Measurements from ENCODE around the gene EDA. TPM values are rescaled to one million over a fixed set of nuclear protein-coding genes. Genes with fewer than 3 reads are reported as not detected.

The EDA gene
- 10 to 100 TPM in 1 of 4 donors, 1 to 10 TPM in 3; 6.6 to 13.5 (median 7.5) TPM for polyA plus RNA-seq (ENCODE audit: insufficient read length in 4 of 4)

DNA sequence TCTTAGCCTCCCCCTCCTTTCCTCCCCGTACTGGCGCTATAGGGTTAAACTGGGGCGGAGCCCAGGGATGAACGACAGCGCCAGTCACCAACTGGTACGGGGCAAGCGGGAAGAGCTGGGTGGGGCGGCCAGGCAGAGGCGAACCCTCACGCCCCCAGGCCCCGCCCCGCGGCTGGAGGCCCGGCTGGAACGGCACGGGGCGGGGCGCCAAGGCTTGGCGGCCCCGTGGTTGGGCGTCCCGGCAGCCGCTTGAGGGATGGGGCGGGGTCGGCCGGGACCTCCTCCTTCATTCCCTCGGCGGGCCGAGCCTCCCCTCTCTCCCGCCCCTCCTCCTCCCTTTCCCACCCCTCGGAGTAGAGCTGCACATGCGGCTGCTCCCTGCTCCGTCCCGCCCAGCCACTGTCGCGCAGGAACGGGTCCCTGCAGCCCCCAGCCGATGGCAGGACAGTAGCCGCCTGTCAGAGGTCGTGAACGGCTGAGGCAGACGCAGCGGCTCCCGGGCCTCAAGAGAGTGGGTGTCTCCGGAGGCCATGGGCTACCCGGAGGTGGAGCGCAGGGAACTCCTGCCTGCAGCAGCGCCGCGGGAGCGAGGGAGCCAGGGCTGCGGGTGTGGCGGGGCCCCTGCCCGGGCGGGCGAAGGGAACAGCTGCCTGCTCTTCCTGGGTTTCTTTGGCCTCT, at the start of gene EDA:
TSS of gene EDA (plus strand) at position 335 of the 678 bp plus-strand sequence.
- DNase-seq (ENCODE audit: low read depth in 4 of 4, low spot score in 3 of 4): peak; percentile 58 to 77 (median 74)

DNA sequence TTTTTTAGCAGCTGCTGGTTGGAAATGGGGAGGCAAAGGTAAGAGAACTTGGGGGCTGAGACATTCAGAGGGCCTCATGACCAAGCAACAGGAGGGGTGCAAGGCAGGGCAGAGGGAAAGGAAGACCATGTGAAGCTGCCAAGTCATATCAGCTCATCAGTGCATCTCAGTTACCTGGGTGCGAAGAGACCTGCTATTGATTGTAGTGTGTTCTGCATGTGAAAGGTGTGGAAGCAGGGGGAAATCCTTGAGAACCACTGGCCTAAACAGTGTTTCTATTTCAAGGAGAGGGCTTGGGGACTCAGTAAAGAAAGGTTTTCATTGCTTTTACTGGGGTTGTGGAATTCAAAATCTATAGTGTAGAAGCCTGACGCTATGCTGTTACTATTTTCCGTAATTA, 47.1 kb upstream of the EDA start:
- no peak for DNase-seq (ENCODE audit: low read depth in 4 of 4, low spot score in 3 of 4)

DNA sequence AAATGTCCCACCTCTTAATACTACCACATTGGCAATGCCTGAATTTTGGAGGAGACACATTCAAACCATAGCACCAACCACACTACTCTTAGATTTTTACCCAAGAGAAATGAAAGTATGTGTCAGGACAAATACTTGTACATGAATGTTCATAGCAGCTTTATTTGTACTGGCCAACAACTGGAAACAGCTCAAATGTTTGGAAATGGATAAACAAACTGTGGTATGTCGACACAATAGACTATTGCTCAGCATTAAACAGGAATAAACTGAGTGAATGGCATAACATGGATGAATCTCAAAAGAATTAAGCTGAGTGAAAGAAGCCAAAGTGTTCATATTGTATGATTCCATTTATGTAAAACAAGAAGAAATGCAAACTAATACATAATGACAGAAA, 18.5 kb upstream of the EDA start:
- DNase-seq (ENCODE audit: low read depth in 4 of 4, low spot score in 3 of 4): no peak

DNA sequence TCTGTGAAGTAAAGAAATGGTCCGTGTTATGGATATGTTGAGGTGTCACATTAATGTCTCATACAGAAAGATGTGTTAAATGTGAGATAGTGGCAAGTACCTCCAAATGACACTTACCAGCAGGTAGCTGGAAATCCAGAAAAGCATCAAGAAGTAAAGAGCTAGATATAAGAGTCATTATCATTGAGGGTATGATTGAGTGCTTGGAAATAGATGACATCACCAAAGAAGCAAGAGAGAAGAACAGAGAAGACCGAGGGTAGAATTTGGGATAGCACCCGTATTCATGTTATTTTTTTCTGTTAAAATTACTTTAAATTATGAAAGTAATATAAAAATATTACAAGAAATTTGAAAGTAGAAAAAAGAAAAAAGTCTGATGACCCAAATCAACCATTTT, 15.7 kb upstream of the EDA start:
- DNase-seq (ENCODE audit: low read depth in 4 of 4, low spot score in 3 of 4): no peak

DNA sequence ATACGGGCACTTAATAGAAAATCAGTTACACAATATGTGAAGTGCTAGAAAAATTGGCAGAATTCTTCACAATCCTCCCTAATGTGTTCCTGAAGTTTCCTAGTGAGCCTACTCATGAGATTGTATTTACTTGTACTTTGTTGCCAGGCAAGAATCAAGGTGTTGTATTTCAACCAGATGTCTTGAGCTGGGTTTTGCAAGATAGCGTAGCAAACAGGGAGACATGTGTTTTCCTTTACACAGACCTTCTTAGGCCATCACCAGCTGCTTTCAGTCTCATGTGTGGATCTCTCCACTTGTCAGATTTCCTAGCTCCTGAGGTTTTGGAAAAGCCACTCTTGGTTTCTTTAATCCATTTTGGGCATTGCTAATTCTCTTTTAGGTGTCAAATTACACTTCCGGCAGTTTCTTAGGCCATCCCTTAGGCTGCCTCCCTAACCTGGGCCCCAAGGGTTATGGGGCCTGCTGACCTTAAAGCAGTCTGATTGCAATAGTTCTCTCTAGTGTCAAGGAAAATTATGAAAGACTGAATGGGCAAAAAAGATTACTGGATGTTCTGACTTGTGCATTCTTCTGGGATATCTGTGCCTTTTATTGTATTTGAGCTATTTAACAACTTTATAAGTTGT, 12.2 kb upstream of the EDA start:
- no peak for DNase-seq (ENCODE audit: low read depth in 4 of 4, low spot score in 3 of 4)

DNA sequence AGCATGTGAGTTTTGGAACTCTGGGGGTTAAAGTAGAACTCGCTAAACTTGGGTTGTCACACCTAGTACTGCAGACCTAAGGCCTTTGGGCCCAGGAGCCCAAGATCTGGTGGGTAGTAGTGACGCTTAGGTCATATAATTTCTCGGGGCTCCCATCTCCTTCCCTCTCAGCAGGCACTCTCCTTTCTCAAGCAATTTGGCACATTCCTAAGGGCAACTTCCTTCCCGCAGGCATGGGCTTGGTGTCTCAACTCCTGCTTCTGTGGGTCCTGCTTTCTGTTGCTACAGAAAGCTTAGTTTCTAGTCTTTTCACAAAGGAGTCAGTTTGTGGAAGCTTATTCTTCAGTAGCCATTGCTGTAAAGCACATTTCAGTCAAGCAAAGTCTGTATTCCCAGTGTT, 10.4 kb upstream of the EDA start:
- DNase-seq (ENCODE audit: low read depth in 4 of 4, low spot score in 3 of 4): no peak

DNA sequence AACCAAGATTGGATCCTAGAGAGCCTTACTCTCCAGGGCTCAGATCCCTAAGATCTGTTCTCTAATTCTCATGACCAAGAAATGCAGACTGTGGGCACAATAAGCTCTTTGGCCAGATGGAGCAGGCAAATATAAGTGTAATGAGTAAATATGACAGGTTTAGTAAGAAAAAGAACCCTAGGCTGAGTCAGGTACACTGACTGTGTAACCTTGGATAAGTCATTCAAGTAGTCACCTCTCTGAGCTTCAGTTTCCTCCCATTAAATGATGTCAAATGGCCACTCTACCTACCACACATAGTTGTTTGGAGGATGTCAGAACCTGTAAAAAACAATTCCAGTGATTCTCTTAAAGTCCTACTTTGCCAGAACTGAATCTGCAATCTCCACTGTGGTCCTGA, 8.3 kb upstream of the EDA start:
- no peak for DNase-seq (ENCODE audit: low read depth in 4 of 4, low spot score in 3 of 4)

DNA sequence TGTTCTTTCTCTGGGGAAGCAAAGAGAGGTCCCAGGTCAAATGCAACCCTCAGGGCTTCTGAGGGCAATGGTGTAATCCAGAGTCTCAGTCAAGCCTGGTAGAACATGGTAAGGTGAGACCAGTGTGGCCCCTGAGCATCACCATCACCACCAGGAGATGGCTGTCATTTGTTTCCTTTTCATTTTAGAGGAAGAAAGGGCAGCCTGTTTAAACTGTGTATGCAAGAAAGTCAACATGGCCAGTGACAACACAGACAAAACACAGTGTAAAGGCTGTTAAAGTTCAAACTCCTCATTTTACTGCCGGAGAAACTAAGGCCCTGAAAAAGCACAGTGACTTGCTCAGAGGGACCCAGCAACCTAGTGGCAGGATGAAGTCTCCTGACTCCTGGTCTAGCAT, 2.0 kb upstream of the EDA start:
- DNase-seq (ENCODE audit: low read depth in 4 of 4, low spot score in 3 of 4): no peak

DNA sequence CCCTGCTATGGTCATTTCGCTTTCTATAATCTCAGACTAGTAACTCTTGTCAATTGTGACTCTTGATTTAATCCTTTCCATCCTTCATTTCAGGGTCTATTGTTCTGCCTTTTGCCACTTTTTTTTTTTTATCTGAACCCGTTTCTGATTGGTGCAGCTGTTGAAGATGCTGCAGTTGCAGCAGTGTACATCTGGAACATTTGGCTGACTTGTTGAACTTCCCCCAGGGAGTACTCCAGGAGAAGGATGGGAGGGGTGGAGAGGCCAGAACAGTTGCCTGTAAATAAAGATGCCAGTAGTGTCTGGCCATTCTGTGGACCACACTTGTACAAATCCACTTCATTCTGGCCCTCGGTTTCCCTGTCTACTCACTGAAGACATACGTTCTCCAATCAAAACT, 1.0 kb upstream of the EDA start:
- no peak for DNase-seq (ENCODE audit: low read depth in 4 of 4, low spot score in 3 of 4)

DNA sequence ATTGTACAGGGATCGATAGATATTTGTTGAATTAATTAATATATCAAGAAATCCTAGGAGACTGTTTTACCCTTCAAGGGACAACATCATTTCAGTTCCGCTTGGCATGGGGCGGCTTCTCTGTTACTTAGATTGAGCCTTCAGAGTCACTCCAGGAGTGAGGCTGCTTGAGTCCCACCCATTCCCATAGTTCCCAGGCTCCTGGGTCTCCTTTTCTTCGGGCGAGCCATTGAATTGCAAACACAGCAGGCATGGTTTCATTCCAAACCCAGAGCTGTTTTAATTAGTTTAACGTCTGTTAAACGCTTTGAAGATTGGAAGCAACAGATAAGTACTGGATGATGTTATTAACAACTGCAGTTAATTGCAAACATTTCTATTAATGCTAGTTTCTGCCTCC, 571 bp upstream of the EDA start:
- DNase-seq (ENCODE audit: low read depth in 4 of 4, low spot score in 3 of 4): no peak

DNA sequence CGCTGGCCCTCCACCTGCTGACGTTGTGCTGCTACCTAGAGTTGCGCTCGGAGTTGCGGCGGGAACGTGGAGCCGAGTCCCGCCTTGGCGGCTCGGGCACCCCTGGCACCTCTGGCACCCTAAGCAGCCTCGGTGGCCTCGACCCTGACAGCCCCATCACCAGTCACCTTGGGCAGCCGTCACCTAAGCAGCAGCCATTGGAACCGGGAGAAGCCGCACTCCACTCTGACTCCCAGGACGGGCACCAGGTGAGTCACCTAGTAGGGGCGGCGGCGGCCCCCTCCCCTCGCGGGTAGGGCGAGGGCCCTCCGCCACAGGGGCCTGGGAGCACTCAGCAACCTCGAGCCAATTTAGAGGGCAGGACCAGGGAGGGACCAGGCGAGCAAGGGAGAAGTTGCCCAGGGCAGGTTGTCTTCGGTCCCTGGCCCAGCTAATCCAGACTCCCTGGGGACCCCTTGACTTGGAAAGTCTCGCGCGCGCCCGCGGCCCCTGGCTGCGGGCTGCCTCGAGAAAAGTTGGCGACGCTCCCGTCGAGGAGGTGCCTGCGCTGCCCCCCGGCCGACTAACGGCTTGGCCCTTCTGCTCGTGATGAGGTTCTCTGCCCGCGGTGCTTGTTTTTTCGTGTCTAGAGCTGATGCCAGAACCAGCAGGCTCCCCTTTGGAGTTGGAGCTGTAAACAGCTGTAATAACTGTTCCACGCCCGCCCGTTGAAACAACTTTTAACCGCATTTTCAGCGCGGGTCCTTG, 717 bp downstream of the EDA start:
- DNase-seq (ENCODE audit: low read depth in 4 of 4, low spot score in 3 of 4): no peak

DNA sequence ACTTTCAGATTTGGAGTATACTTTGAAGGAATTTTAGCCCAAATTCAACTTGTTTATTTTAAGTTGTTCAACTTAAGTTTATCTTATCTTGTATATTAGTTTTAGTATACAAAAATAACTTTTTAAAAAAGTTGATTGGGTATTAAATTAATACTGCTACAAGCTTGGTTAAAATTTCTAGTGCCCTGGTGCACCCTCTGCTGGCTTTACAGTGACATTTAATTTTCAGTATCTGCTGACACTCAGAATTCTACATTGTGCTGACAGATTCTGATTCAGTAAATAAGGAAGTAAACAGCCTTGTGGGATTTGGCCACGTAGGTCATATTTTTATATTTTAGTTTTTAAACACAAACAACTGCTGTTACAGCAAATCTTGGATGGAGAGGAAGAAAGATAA, 2.9 kb downstream of the EDA start:
- DNase-seq (ENCODE audit: low read depth in 4 of 4, low spot score in 3 of 4): no peak

DNA sequence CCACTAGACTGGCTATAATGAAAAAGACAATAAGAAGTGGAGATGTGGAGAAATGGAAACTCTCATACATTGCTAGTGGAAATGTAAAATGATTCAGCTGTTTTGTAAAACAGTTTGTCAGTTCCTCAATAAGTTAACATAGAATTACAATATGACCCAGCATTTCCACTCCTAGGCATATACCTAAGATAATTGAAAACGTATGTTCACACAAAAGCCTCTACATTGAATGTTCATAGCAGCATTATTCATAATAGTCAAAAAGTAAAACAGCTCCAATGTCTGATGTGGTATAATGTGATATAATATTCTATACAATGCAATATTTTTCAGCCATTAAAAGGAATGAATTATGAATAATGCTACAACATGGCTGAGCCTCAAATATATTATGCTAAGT, 10.2 kb downstream of the EDA start:
- DNase-seq (ENCODE audit: low read depth in 4 of 4, low spot score in 3 of 4): no peak

DNA sequence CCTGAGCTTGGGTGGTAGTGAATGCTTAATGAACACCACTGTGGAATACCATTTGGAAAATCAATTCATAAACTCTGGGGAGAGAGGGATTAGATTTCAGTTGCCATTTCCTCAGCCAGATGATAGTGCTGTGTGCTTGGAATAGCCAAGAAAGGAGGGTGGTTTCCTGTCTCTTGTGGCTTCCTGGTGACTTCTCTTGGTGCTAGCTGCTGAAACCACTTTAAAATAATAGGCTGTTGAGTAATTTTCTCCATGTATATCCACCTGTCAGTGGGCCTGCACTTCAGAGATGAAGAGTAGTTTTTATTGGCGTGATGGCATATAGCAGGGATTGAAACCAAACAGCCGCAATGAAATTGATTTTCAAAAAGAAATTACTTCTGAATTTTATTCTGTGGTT, 11.8 kb downstream of the EDA start:
- no peak for DNase-seq (ENCODE audit: low read depth in 4 of 4, low spot score in 3 of 4)

DNA sequence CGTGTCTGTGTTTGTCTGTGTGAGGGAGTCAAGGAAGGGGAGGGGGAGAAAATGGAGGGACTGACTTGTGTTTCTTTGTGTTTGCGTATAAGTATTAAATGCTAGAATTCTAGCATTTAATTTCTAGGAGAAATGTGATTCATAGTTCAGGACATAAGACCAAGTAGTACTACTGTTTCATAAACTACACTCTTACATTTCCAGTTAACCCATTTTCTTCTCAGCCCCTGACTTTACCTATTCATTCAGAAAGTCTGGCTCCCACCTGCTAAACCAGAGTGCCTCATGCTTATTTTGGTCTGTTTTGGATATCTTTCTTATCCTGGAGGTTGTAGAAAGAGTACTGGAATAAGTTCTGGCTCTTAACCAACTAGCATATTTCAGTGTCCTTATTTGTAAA, 14.2 kb downstream of the EDA start:
- DNase-seq (ENCODE audit: low read depth in 4 of 4, low spot score in 3 of 4): no peak

DNA sequence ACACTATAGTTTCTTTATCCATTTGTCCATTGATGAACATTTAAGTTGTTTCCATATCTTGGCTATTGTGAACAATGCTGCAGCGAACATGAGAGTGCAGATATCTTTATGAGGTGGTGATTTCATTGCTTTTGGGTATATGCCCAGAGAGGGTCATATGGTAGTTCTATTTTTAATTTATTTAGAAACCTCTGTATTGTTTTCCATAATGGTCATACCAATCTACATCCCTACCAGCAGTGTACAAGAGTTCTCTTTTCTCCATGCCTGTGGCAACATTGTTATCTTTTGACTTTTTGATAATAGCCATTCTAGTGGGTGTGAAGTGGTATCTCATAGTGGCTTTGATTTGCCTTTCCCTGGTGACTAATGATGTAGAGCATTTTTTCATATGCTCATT, 48.8 kb downstream of the EDA start:
- DNase-seq (ENCODE audit: low read depth in 4 of 4, low spot score in 3 of 4): no peak

DNA sequence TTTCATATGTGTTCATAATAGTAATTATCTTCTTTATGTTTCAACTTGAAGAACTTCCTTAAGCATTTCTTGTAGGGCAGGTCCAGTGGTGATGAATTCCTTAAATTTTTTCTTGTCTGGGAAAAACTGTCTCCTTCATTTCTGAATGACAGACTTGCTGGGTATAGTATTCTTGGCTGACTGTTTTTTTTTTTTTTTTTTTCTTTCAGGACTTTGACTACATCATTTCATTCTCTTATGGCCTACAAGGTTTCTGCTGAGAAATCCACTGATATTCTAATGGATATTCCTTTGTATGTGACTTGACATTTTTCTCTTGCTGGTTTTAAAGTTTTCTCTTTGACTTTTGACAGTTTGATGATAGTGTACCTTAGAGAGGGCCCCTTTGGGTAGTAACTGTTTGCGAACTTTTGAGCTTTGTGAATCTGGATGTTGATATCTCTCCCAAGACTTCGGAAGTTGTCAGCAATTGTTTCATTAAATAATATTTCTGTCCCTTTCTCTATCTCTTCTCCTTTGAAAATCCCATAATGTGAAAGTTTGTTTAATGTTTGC, 54.2 kb downstream of the EDA start:
- no peak for DNase-seq (ENCODE audit: low read depth in 4 of 4, low spot score in 3 of 4)

DNA sequence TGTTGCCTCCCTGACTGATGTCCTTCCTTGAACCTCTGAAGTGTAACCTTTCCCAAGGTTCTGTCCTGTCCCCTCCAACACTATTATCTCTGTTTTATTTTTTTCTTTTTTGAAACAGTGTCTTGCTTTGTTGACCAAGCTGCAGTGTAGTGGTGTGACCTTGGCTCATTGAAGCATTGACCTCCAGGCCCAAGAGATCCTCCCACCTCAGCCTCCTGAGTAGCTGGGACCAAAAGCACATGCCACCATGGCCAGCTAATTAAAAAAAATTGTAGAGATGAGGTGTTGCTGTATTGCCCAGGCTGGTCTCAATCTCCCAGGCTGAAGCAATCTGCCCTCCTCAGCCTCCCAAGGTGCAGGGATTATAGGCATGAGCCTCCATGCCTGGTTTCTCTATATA, 59.0 kb downstream of the EDA start:
- no peak for DNase-seq (ENCODE audit: low read depth in 4 of 4, low spot score in 3 of 4)

DNA sequence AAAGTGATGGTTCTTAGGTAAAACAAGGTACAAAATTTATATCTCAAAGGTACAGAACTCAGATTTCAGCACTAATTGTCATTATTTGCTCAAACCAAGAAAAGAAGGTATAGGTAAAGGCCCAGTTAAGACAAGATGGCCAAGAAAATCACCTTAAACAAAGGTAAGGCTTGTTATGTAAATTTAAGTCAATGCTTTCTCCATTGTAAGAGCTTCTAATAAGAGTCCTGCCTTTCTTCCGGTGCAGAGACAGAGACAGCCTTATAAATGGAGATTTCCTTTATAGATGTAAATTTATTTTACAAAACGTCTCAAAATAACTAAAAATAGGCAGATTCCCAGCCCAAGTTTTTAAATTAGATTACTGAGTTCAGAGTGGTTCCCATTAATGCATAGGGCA, 89.9 kb downstream of the EDA start:
- no peak for DNase-seq (ENCODE audit: low read depth in 4 of 4, low spot score in 3 of 4)

DNA sequence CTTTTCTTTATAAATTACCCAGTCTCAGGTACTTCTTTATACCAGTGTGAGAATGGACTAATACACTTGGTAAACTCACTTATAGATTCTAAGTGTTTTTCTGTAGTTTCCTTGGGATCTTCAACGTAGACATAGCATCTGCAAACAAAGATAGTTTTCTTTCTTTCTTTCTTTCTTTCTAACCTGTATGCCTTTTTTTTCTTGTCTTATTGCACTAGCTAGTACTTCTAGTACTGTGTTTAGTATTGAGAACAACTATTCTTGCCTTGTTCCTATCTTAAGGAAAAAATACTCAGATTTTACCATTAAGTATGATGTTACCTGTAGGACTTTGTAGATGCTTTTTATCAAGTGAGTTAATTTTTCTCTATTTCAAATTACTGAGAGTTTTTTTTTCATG, 102.2 kb downstream of the EDA start:
- no peak for DNase-seq (ENCODE audit: low read depth in 4 of 4, low spot score in 3 of 4)

DNA sequence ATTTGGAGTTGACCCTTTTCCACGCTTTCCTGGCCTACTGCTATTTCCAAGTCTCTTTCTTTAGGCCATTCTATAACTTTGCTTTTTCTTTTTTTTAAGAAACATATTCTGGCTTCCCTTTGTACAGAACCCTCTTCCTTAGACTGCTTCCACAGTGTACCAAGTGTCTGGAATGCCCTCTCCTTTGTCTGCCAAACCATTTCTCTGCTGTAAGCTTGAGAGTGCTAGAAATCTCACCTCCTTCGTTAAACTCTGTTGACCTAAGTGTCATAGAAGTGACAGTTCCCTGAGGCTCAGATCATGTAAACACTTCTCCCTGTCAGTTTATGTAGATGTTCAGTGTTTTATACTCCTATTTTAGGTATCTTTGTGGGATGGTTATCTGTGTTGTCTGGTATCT, 108.4 kb downstream of the EDA start:
- DNase-seq (ENCODE audit: low read depth in 4 of 4, low spot score in 3 of 4): no peak

DNA sequence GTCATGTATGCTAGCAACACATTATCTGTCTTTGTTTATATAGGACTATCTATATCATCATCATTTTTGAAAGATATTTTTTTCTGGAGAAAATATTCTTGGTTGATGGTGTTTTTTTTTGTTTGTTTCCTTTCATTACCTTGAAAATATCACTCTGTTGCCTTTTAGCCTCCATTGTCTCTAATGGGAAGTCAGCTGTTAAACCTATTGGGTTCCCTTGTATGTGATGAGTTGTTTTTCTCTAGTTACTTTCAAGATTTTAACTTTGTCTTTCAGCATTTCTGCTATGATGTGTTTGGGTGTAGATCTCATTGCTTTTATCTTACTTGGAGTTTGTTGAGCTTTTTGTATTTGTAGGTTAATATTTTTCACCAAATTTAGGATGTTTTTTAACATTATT, 124.4 kb downstream of the EDA start:
- DNase-seq (ENCODE audit: low read depth in 4 of 4, low spot score in 3 of 4): no peak

Measured in left renal pelvis (tissue), 4 donors.